CD4-positive, alpha-beta T cell (primary cell): ENCODE measurements around the gene RPL22. TPM values are rescaled to one million over a fixed set of nuclear protein-coding genes. Genes with fewer than 3 reads are reported as not detected.

Experiments used
- ATAC-seq: fragments of 200-7000 bp; cut with Tn5 transposase; one replicate; pipeline ENCODE4 v1.10.0; 2022; ENCODE audit warnings: mild to moderate bottlenecking; ENCODE audit not compliant: poor library complexity
- CTCF ChIA-PET: fragments of 350-600 bp; sonication (Branson Sonifier 250); formaldehyde crosslinking; loops from one replicate; lab custom pipeline; 2021; ENCODE audit warnings: antibody characterized with exemption, inconsistent platforms; lab: Charles Lee
- POLR2A ChIA-PET: fragments of 350-600 bp; sonication (Branson Sonifier 250); formaldehyde crosslinking; loops from one replicate; lab custom pipeline; 2021; ENCODE audit warnings: antibody characterized with exemption, inconsistent platforms; lab: Charles Lee
- DNase-seq, 14 experiments: peaks; one replicate each; pipeline ENCODE4 v3.0.0-alpha.2; 2013 to 2020; ENCODE audit warnings: mixed read lengths in 2 of 14
- H3K27ac ChIP-seq, 2 donors: one replicate each; pipeline versions ENCODE4 v1.5.1 to v1.7.0; 2013; ENCODE audit warnings: low read length in 2 of 2, low read depth in 1 of 2, mild to moderate bottlenecking in 1 of 2
- H3K27me3 ChIP-seq, 2 experiments: 1 replicate in 1 of 2; 2 replicates in 1 of 2; pipeline versions ENCODE4 v1.6.1 to v1.7.0; 2013; ENCODE audit warnings: low read length in 2 of 2, control low read depth in 1 of 2, mild to moderate bottlenecking in 1 of 2, moderate library complexity in 1 of 2; ENCODE audit not compliant: insufficient read depth in 2 of 2, control insufficient read depth in 1 of 2
- H3K36me3 ChIP-seq: one replicate; pipeline ENCODE4 v1.6.1; 2013; ENCODE audit warnings: low read length, control low read depth; ENCODE audit not compliant: insufficient read depth
- H3K4me1 ChIP-seq: one replicate; pipeline ENCODE4 v1.6.1; 2013; ENCODE audit warnings: low read length, control low read depth; ENCODE audit not compliant: insufficient read depth
- H3K4me3 ChIP-seq: one replicate; pipeline ENCODE4 v1.5.1; 2013; ENCODE audit warnings: mild to moderate bottlenecking, low read length, moderate library complexity
- H3K9me3 ChIP-seq, 2 experiments: 1 replicate in 1 of 2; 2 replicates in 1 of 2; pipeline versions ENCODE4 v1.6.1 to v1.7.0; 2013; ENCODE audit warnings: low read length in 2 of 2, mild to moderate bottlenecking in 2 of 2, control low read depth in 1 of 2, moderate library complexity in 1 of 2; ENCODE audit not compliant: control insufficient read depth in 1 of 2, insufficient read depth in 1 of 2
- H3K27ac Mint-ChIP-seq: one replicate; pipeline ENCODE4 v1.8.0; 2020; ENCODE audit warnings: mixed read lengths
- H3K27me3 Mint-ChIP-seq: one replicate; pipeline ENCODE4 v1.8.0; 2021; ENCODE audit warnings: mixed read lengths
- H3K36me3 Mint-ChIP-seq: one replicate; pipeline ENCODE4 v1.8.0; 2021; ENCODE audit warnings: low read depth, mixed read lengths
- H3K4me1 Mint-ChIP-seq: one replicate; pipeline ENCODE4 v1.8.0; 2021; ENCODE audit warnings: low read depth, mixed read lengths
- H3K4me3 Mint-ChIP-seq: one replicate; pipeline ENCODE4 v1.8.0; 2020; ENCODE audit warnings: mild to moderate bottlenecking, mixed read lengths
- H3K9me3 Mint-ChIP-seq: one replicate; pipeline ENCODE4 v1.8.0; 2020; ENCODE audit warnings: mixed read lengths
- CTCF ChIP-seq: fragments of 200-600 bp; IDR thresholded peaks from one replicate; pipeline ENCODE4 v1.8.0; 2022; ENCODE audit warnings: antibody characterized with exemption, mild to moderate bottlenecking
- intact Hi-C, 2 experiments: fragments of 100-400 bp; cut with DNase I in 1 of 2; cut with micrococcal nuclease in 1 of 2; formaldehyde crosslinking; loops; one replicate each; pipeline versions ENCODE4 v1.15.1 to v1.9.0; 2023 to 2025; cut with DNase I, micrococcal nuclease
- total RNA-seq, 174 experiments: library from RNA in 2 of 174; stranded (reverse) in 2 of 174; gene quantifications; one replicate each; pipeline ENCODE4 v1.2.3 and lab custom pipeline; 2021 to 2026

RPL22 gene
- total RNA-seq, 2 experiments from 2014 or later = 620 to 652 TPM

DNA sequence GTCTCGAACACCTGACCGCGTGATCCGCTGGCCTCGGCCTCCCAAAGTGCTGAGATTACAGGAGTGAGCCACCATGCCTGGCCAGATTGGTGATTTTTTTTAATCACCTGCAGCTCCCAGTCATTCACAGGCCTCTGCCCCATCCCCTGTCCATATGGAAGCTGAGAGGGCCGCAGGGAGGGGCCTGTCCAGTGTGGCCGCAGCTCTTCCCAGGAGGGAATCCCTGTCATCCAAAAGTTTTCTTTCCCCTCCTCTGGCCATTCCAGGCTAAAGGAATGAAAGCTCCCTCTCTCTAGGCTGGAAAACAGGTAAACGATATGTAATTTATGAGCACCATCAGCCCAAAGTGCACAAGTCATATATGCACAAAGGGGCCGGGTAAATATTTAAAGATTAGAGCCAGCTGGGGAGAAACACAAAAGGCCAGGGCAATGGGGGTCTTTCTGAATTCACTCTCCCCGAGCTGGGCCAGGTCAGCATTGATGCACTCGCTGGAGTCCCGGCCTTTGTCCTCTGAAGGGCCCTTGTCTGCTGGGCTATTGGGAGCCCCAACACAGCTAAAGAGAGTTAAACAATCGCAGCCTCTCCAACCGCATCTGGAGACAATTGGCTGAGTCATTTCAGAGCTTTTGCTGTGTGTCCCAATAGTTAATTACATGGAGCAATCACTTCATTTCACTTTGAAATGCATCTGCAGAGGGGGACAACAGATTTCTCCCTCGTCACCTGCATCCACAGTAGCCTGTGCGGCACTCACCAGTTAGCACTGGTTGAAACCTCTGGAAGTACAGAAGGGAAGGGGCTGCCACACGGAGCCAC is 40.8 kb upstream of the RPL22 start:
- TF ChIP-seq CTCF = no peak
- H3K4me3 Mint-ChIP-seq = no peak overlapping the region
- ChIA-PET CTCF (no interaction called here), POLR2A (interaction anchor here (0.6 kb wide), 1 partner anchor 154 kb away, joined by 3 read pairs; no protein-coding TSS in a partner anchor)
- H3K27ac Mint-ChIP-seq = no peak overlapping the region
- peaks cover 9% of the 10 kb centered on the region for H3K4me1 Mint-ChIP-seq
- no peaks in the 10 kb centered on the region for H3K36me3 Mint-ChIP-seq
- ATAC-seq (no peak), DNase-seq (no peak)
- intact Hi-C loops = loop anchor here in 1 of 2 experiments (10.0 kb wide), 2 partner anchors 215 to 465 kb away; partner anchors contain the start of gene DNAJC11
- Histone ChIP-seq H3K27ac (no peak overlapping the region), H3K4me1 (peaks cover 21% of the 10 kb centered on the region), H3K36me3 (no peaks in the 10 kb centered on the region), H3K9me3 (peaks cover 0 to 31% of the 10 kb centered on the region in 2 experiments), H3K4me3 (no peak overlapping the region), H3K27me3 (peaks cover 41 to 48% of the 10 kb centered on the region in 2 experiments)
- H3K9me3 Mint-ChIP-seq = no peaks in the 10 kb centered on the region
- peaks cover 49% of the 10 kb centered on the region for H3K27me3 Mint-ChIP-seq

- ATAC-seq (no peak), DNase-seq (no peak)
- Histone ChIP-seq H3K9me3 (peaks cover 0 to 31% of the 10 kb centered on the region in 2 experiments), H3K4me1 (peaks cover 24% of the 10 kb centered on the region), H3K27me3 (peaks cover 36 to 42% of the 10 kb centered on the region in 2 experiments), H3K4me3 (no peak overlapping the region), H3K36me3 (no peaks in the 10 kb centered on the region), H3K27ac (no peak overlapping the region)
- Mint-ChIP-seq H3K9me3 (no peaks in the 10 kb centered on the region), H3K27ac (no peak overlapping the region), H3K4me1 (peaks cover 18% of the 10 kb centered on the region), H3K27me3 (peaks cover 41% of the 10 kb centered on the region), H3K4me3 (peak overlapping the region; percentile 38), H3K36me3 (no peaks in the 10 kb centered on the region)
- TF ChIP-seq CTCF = no peak
- intact Hi-C loops = loop anchor here in 1 of 2 experiments (10.0 kb wide), 2 partner anchors 214 to 466 kb away; partner anchors contain the start of gene DNAJC11
- POLR2A ChIA-PET = interaction anchor here (0.6 kb wide), 1 partner anchor 155 kb away, joined by 3 read pairs; no protein-coding TSS in a partner anchor
- CTCF ChIA-PET = interaction anchor here (0.5 kb wide), 1 partner anchor 164 kb away, joined by 4 read pairs; no protein-coding TSS in a partner anchor
Observed at GRCh38 chr1:6239213-6239752, 39.9 kb upstream of the RPL22 start.

DNA sequence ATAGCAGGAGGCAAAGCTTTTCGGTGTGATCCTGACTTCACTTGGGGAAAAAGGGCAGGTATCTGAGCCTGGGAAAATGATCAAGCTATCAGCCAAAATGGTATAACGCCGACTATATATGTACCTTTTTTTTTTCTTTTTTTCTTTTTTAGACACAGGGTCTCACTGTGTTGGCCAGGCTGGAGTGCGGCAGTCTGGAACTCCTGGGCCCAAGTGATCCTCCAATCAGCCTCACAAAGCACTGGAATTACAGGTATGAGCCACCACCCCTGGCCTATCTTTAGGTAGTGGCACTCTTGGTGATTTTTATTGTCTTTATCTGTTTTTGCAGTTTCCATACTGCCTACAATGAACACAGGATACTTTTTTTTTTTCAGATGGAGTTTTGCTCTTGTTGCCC is 37.7 kb upstream of the RPL22 start:
- H3K4me1 Mint-ChIP-seq = peaks cover 22% of the 10 kb centered on the region
- Histone ChIP-seq H3K27me3 (peaks cover 21 to 24% of the 10 kb centered on the region in 2 experiments), H3K36me3 (peaks cover 16% of the 10 kb centered on the region), H3K27ac (no peak overlapping the region), H3K9me3 (peaks cover 0 to 16% of the 10 kb centered on the region in 2 experiments), H3K4me1 (peaks cover 24% of the 10 kb centered on the region), H3K4me3 (no peak overlapping the region)
- H3K9me3 Mint-ChIP-seq = no peaks in the 10 kb centered on the region
- no peak for TF ChIP-seq CTCF
- ChIA-PET CTCF (no interaction called here), POLR2A (no interaction called here)
- no peak overlapping the region for H3K27ac Mint-ChIP-seq
- peak overlapping the region; percentile 66 for H3K4me3 Mint-ChIP-seq
- peaks cover 13% of the 10 kb centered on the region for H3K36me3 Mint-ChIP-seq
- DNase-seq (no peak), ATAC-seq (no peak)
- H3K27me3 Mint-ChIP-seq = peaks cover 27% of the 10 kb centered on the region
- intact Hi-C loops = loop anchor here in 1 of 2 experiments (10.0 kb wide), 2 partner anchors 212 to 468 kb away; partner anchors contain the start of gene DNAJC11
